Activated CD4-positive, alpha-beta T cell treated with anti-CD3 and anti-CD28 coated beads for 36 hours (primary cell): ENCODE data around the gene GRIN1. TPM values are rescaled to one million over a fixed set of nuclear protein-coding genes. Genes with fewer than 3 reads are reported as not detected.
A peak's percentile ranks its signal among the peaks of the same experiment; 100 is the strongest.
"Not testable (repeated sequence)": the region's sequence is repeated elsewhere in the genome, so short reads cannot be mapped to it uniquely, and the experiment has no call there.

Source experiments
- ATAC-seq: fragments of 200-7000 bp; cut with Tn5 transposase; one replicate; pipeline ENCODE4 v1.10.0; 2021; ENCODE audit warnings: mild to moderate bottlenecking, moderate library complexity
- CTCF ChIA-PET: fragments of 350-600 bp; sonication (Branson Sonifier 250); formaldehyde crosslinking; loops from one replicate; lab custom pipeline; 2021; ENCODE audit warnings: antibody characterized with exemption; lab: Charles Lee
- POLR2A ChIA-PET: fragments of 350-600 bp; sonication (Branson Sonifier 250); formaldehyde crosslinking; loops from one replicate; lab custom pipeline; 2021; ENCODE audit warnings: antibody characterized with exemption, inconsistent platforms; lab: Charles Lee
- DNase-seq: peaks from one replicate; pipeline ENCODE4 v3.0.0-alpha.2; 2020
- H3K27ac Mint-ChIP-seq: one replicate; pipeline ENCODE4 v1.8.0; 2021; ENCODE audit warnings: mixed read lengths
- H3K27me3 Mint-ChIP-seq: one replicate; pipeline ENCODE4 v1.8.0; 2021; ENCODE audit warnings: mixed read lengths
- H3K36me3 Mint-ChIP-seq: one replicate; pipeline ENCODE4 v1.8.0; 2021; ENCODE audit warnings: low read depth, mixed read lengths
- H3K4me1 Mint-ChIP-seq: one replicate; pipeline ENCODE4 v1.8.0; 2021; ENCODE audit warnings: mixed read lengths
- H3K4me3 Mint-ChIP-seq: one replicate; pipeline ENCODE4 v1.8.0; 2021; ENCODE audit warnings: mild to moderate bottlenecking, moderate library complexity, mixed read lengths
- H3K9me3 Mint-ChIP-seq: one replicate; pipeline ENCODE4 v1.8.0; 2021; ENCODE audit warnings: low read depth, mixed read lengths
- intact Hi-C, 2 experiments: fragments of 100-400 bp; cut with DNase I in 1 of 2; cut with micrococcal nuclease in 1 of 2; formaldehyde crosslinking; loops; one replicate each; pipeline versions ENCODE4 v1.14.2 to v1.15.1; 2022 to 2024; cut with DNase I, micrococcal nuclease
- total RNA-seq, 2 experiments: library from RNA; stranded (reverse); gene quantifications; one replicate each; pipeline ENCODE4 v1.2.3, GENCODE V29; 2021

The GRIN1 gene
- total RNA-seq, 2 experiments from 2014 or later = 0.14 TPM; not detected in 1

- Mint-ChIP-seq H3K27me3 (no peaks in the 10 kb centered on the region), H3K4me1 (peaks cover 5% of the 10 kb centered on the region), H3K9me3 (no peaks in the 10 kb centered on the region), H3K27ac (no peak overlapping the region), H3K4me3 (peak overlapping the region; percentile 72), H3K36me3 (peaks cover 20% of the 10 kb centered on the region)
- ChIA-PET CTCF (interaction anchor here (1.2 to 1.8 kb wide), 3 partner anchors 16 to 36 kb away, joined by 3 to 5 read pairs (median 4); partner anchors contain the start of gene UAP1L1), POLR2A (interaction anchor here (0.5 kb wide), 1 partner anchor 120 kb away, joined by 3 read pairs; the partner anchor contains the start of gene PAXX)
- DNase-seq = no peak
- intact Hi-C loops = no loop called here
- no peak for ATAC-seq
These were observed 26.2 kb upstream of the GRIN1 start for GRCh38 chr9:137112564-137113384.

- CTCF ChIA-PET = interaction anchor here (0.5 to 1.6 kb wide), 4 partner anchors 16 to 177 kb away, joined by 3 to 4 read pairs (median 3); partner anchors contain the start of gene UAP1L1
- Mint-ChIP-seq H3K27me3 (no peaks in the 10 kb centered on the region), H3K36me3 (peaks cover 17% of the 10 kb centered on the region), H3K4me1 (peaks cover 5% of the 10 kb centered on the region), H3K27ac (peak overlapping the region; percentile 51), H3K9me3 (no peaks in the 10 kb centered on the region), H3K4me3 (peak overlapping the region; percentile 72)
- intact Hi-C loops = loop anchor here (1.0 to 2.0 kb wide), 7 partner anchors 16 to 110 kb away; partner anchors contain the start of genes ANAPC2 (in 1 of the 2), MAN1B1 (in 1 of the 2), NDOR1 (in 1 of the 2) and SSNA1 (in 1 of the 2)
- peak; percentile 28 for ATAC-seq
- POLR2A ChIA-PET = interaction anchor here (0.5 to 1.0 kb wide), 3 partner anchors 18 to 127 kb away, joined by 3 to 4 read pairs (median 3); partner anchors contain the start of gene PAXX
- peak; percentile 62 for DNase-seq
These were observed 25.4 kb upstream of the GRIN1 start for GRCh38 chr9:137113385-137114159.

- ChIA-PET CTCF (interaction anchor here (0.5 to 1.9 kb wide), 4 partner anchors 15 to 177 kb away, joined by 3 to 9 read pairs (median 4); no protein-coding TSS in a partner anchor), POLR2A (interaction anchor here (1.0 kb wide), 2 partner anchors 18 to 126 kb away, joined by 3 to 4 read pairs; no protein-coding TSS in a partner anchor)
- Mint-ChIP-seq H3K27ac (no peak overlapping the region), H3K4me1 (peaks cover 10% of the 10 kb centered on the region), H3K4me3 (peak overlapping the region; percentile 72), H3K27me3 (no peaks in the 10 kb centered on the region), H3K36me3 (peaks cover 12% of the 10 kb centered on the region), H3K9me3 (no peaks in the 10 kb centered on the region)
- peak; percentile 9 for ATAC-seq
- DNase-seq = peak; percentile 39
- intact Hi-C loops = loop anchor here (1.0 to 2.0 kb wide), 7 partner anchors 15 to 109 kb away; partner anchors contain the start of genes ANAPC2 (in 1 of the 2), MAN1B1 (in 1 of the 2), NDOR1 (in 1 of the 2) and SSNA1 (in 1 of the 2)
These were observed 24.7 kb upstream of the GRIN1 start for GRCh38 chr9:137114220-137114612.

GRCh38 chr9:137114613-137115393, 24.2 kb upstream of the GRIN1 start, which contains the start of gene DPP7:
Gene DPP7 (minus strand): TSS chr9:137114733. CDS start chr9:137114713, 20 bp downstream.
- Mint-ChIP-seq H3K27me3 (no peaks in the 10 kb centered on the region), H3K36me3 (peaks cover 12% of the 10 kb centered on the region), H3K4me1 (peaks cover 13% of the 10 kb centered on the region), H3K4me3 (peak within 1 kb of the TSS; percentile 72), H3K9me3 (no peaks in the 10 kb centered on the region), H3K27ac (peak within 1 kb of the TSS; percentile 51)
- intact Hi-C loops = loop anchor here (1.0 to 2.0 kb wide), 7 partner anchors 14 to 108 kb away; partner anchors contain the start of genes ANAPC2 (in 1 of the 2), MAN1B1 (in 1 of the 2), NDOR1 (in 1 of the 2) and SSNA1 (in 1 of the 2)
- ChIA-PET CTCF (interaction anchor here (0.6 to 1.9 kb wide), 4 partner anchors 10 to 86 kb away, joined by 3 to 9 read pairs (median 5); no protein-coding TSS in a partner anchor), POLR2A (no interaction called here)
- DNase-seq = peak; percentile 89
- peak; percentile 90 for ATAC-seq

- Mint-ChIP-seq H3K9me3 (no peaks in the 10 kb centered on the region), H3K4me3 (peak overlapping the region; percentile 48), H3K36me3 (peaks cover 12% of the 10 kb centered on the region), H3K27me3 (no peaks in the 10 kb centered on the region), H3K4me1 (peaks cover 13% of the 10 kb centered on the region), H3K27ac (no peak overlapping the region)
- CTCF ChIA-PET = interaction anchor here (0.6 to 1.9 kb wide), 4 partner anchors 11 to 86 kb away, joined by 3 to 9 read pairs (median 5); no protein-coding TSS in a partner anchor
- POLR2A ChIA-PET = no interaction called here
- intact Hi-C loops = loop anchor here (2.0 kb wide), 2 partner anchors 21 to 73 kb away; partner anchors contain the start of genes ANAPC2 (in 1 of the 2) and SSNA1 (in 1 of the 2)
- DNase-seq = no peak
- ATAC-seq = no peak
These were observed 23.4 kb upstream of the GRIN1 start for GRCh38 chr9:137115394-137116026.

- Mint-ChIP-seq H3K27ac (no peak overlapping the region), H3K9me3 (no peaks in the 10 kb centered on the region), H3K4me1 (peaks cover 13% of the 10 kb centered on the region), H3K36me3 (peaks cover 9% of the 10 kb centered on the region), H3K27me3 (no peaks in the 10 kb centered on the region), H3K4me3 (no peak overlapping the region)
- DNase-seq (no peak), ATAC-seq (no peak)
- ChIA-PET CTCF (interaction anchor here (1.3 to 1.9 kb wide), 2 partner anchors 14 to 20 kb away, joined by 5 to 9 read pairs; no protein-coding TSS in a partner anchor), POLR2A (no interaction called here)
- intact Hi-C loops = no loop called here
These were observed 22.9 kb upstream of the GRIN1 start for GRCh38 chr9:137116027-137116507.

- Mint-ChIP-seq H3K27me3 (no peaks in the 10 kb centered on the region), H3K9me3 (no peaks in the 10 kb centered on the region), H3K27ac (no peak overlapping the region), H3K4me3 (no peak overlapping the region), H3K4me1 (peaks cover 13% of the 10 kb centered on the region), H3K36me3 (peaks cover 8% of the 10 kb centered on the region)
- POLR2A ChIA-PET = no interaction called here
- no peak for DNase-seq
- CTCF ChIA-PET = no interaction called here
- ATAC-seq = no peak
- intact Hi-C loops = no loop called here
These were observed 22.2 kb upstream of the GRIN1 start for GRCh38 chr9:137116728-137117127.

GRCh38 chr9:137117269-137117731, 21.7 kb upstream of the GRIN1 start:
- no peak for DNase-seq
- no peak for ATAC-seq
- no peak overlapping the region for H3K4me3 Mint-ChIP-seq
- H3K9me3 Mint-ChIP-seq = no peaks in the 10 kb centered on the region
- ChIA-PET POLR2A (no interaction called here), CTCF (interaction anchor here (0.7 to 1.5 kb wide), 3 partner anchors 83 to 291 kb away, joined by 3 to 7 read pairs (median 3); no protein-coding TSS in a partner anchor)
- peaks cover 17% of the 10 kb centered on the region for H3K4me1 Mint-ChIP-seq
- intact Hi-C loops = no loop called here
- H3K27ac Mint-ChIP-seq = no peak overlapping the region
- H3K27me3 Mint-ChIP-seq = no peaks in the 10 kb centered on the region
- H3K36me3 Mint-ChIP-seq = peaks cover 8% of the 10 kb centered on the region

GRCh38 chr9:137118092-137118603, 20.8 kb upstream of the GRIN1 start:
- H3K27ac Mint-ChIP-seq, H3K9me3 Mint-ChIP-seq, H3K27me3 Mint-ChIP-seq, H3K4me3 Mint-ChIP-seq, ATAC-seq, DNase-seq, H3K36me3 Mint-ChIP-seq: not testable (repeated sequence)
- peaks cover 18% of the 10 kb centered on the region for H3K4me1 Mint-ChIP-seq
- intact Hi-C loops = loop anchor here (1.0 kb wide), 2 partner anchors 105 to 109 kb away; partner anchors contain the start of gene RNF224 (in 2 of the 2)
- ChIA-PET POLR2A (interaction anchor here (0.7 to 0.8 kb wide), 2 partner anchors 83 to 97 kb away, joined by 3 to 5 read pairs; no protein-coding TSS in a partner anchor), CTCF (interaction anchor here (0.6 to 1.5 kb wide), 9 partner anchors 11 to 291 kb away, joined by 3 to 7 read pairs (median 3); partner anchors contain the start of genes CYSRT1 and SSNA1)
